NT2/D1 (cell line): ENCODE measurements around the gene NRM.
A peak's percentile ranks its signal among the peaks of the same experiment; 100 is the strongest.
"Not testable (repeated sequence)": the region's sequence is repeated elsewhere in the genome, so short reads cannot be mapped to it uniquely, and the experiment has no call there.

ENCODE experiments used
- DNase-seq: peaks from one replicate; pipeline ENCODE4 v3.0.0-alpha.2; 2011; ENCODE audit warnings: low read depth, low spot score
- H3K27me3 ChIP-seq: 2 replicates; pipeline ENCODE4 v1.6.0; 2011; ENCODE audit warnings: mild to moderate bottlenecking; ENCODE audit not compliant: insufficient read length, insufficient read depth
- H3K36me3 ChIP-seq: 2 replicates; pipeline ENCODE4 v1.6.1; 2011; ENCODE audit warnings: mild to moderate bottlenecking, low read length, mixed read lengths; ENCODE audit not compliant: insufficient read depth, insufficient read length
- H3K4me1 ChIP-seq: 2 replicates; pipeline ENCODE4 v1.5.1; 2011; ENCODE audit not compliant: insufficient read depth, insufficient read length
- H3K4me3 ChIP-seq: 2 replicates; pipeline ENCODE4 v1.5.1; 2011; ENCODE audit warnings: low read depth; ENCODE audit not compliant: insufficient read length
- H3K9ac ChIP-seq: 2 replicates; pipeline ENCODE4 v1.6.0; 2011; ENCODE audit warnings: low read depth; ENCODE audit not compliant: insufficient read length
- H3K9me3 ChIP-seq: 2 replicates; pipeline ENCODE4 v1.5.1; 2011; ENCODE audit warnings: mild to moderate bottlenecking, low read length; ENCODE audit not compliant: insufficient read depth
- SUZ12 ChIP-seq: IDR thresholded peaks from 2 replicates; pipeline ENCODE4 v1.6.1; 2011; ENCODE audit not compliant: insufficient read length, insufficient read depth; ENCODE audit errors: extremely low read depth
- YY1 ChIP-seq: IDR thresholded peaks from 2 replicates; pipeline ENCODE4 v1.6.1; 2011; ENCODE audit not compliant: insufficient read length, insufficient read depth
- ZNF274 ChIP-seq: IDR thresholded peaks from 2 replicates; pipeline ENCODE4 v1.6.1; 2011; ENCODE audit warnings: mild to moderate bottlenecking, low read depth, low read length

Gene NRM

GRCh38 chr6:30722280-30723112, 31.7 kb upstream of the NRM start:
- TF ChIP-seq ZNF274 = no peak
- TF ChIP-seq SUZ12 = no peak
- TF ChIP-seq YY1 = no peak
- DNase-seq = no peak
- Histone ChIP-seq H3K36me3 (peaks cover 51% of the 10 kb centered on the region), H3K4me3 (peak overlapping the region; percentile 92), H3K27me3 (no peaks in the 10 kb centered on the region), H3K4me1 (peaks cover 3% of the 10 kb centered on the region), H3K9me3 (no peaks in the 10 kb centered on the region), H3K9ac (peak overlapping the region; percentile 92)

GRCh38 chr6:30722025-30722279, 31.2 kb upstream of the NRM start:
- H3K9me3 ChIP-seq, H3K27me3 ChIP-seq, H3K4me1 ChIP-seq, DNase-seq: not testable (repeated sequence)
- peak overlapping the region; percentile 92 for H3K4me3 ChIP-seq
- H3K36me3 ChIP-seq = peaks cover 48% of the 10 kb centered on the region
- peak overlapping the region; percentile 92 for H3K9ac ChIP-seq

- peak overlapping the region; percentile 92 for H3K4me3 ChIP-seq
- no peaks in the 10 kb centered on the region for H3K27me3 ChIP-seq
- peaks cover 48% of the 10 kb centered on the region for H3K36me3 ChIP-seq
- no peak for TF ChIP-seq YY1
- no peak for TF ChIP-seq ZNF274
- TF ChIP-seq SUZ12 = no peak
- H3K4me1 ChIP-seq = peaks cover 3% of the 10 kb centered on the region
- peak overlapping the region; percentile 92 for H3K9ac ChIP-seq
- no peaks in the 10 kb centered on the region for H3K9me3 ChIP-seq
- no peak for DNase-seq
Measured at GRCh38 chr6:30721198-30722024, 30.6 kb upstream of the NRM start.

GRCh38 chr6:30720738-30721197, 30.0 kb upstream of the NRM start:
- no peak for TF ChIP-seq YY1
- no peak for TF ChIP-seq SUZ12
- TF ChIP-seq ZNF274 = no peak
- peaks cover 48% of the 10 kb centered on the region for H3K36me3 ChIP-seq
- no peaks in the 10 kb centered on the region for H3K27me3 ChIP-seq
- no peak for DNase-seq
- peak overlapping the region; percentile 92 for H3K9ac ChIP-seq
- H3K9me3 ChIP-seq = no peaks in the 10 kb centered on the region
- peaks cover 3% of the 10 kb centered on the region for H3K4me1 ChIP-seq
- H3K4me3 ChIP-seq = peak overlapping the region; percentile 92

GRCh38 chr6:30719791-30720737, 29.3 kb upstream of the NRM start, which contains the start of gene TUBB:
TSS of gene TUBB (plus strand) at chr6:30720352. CDS start at chr6:30720507, 155 bp downstream.
- TF ChIP-seq SUZ12 = no peak
- no peak for TF ChIP-seq ZNF274
- TF ChIP-seq YY1 = no peak
- Histone ChIP-seq H3K4me3 (peak within 1 kb of the TSS; percentile 92), H3K4me1 (peaks cover 3% of the 10 kb centered on the region), H3K9me3 (no peaks in the 10 kb centered on the region), H3K9ac (peak within 1 kb of the TSS; percentile 92), H3K36me3 (peaks cover 49% of the 10 kb centered on the region), H3K27me3 (no peaks in the 10 kb centered on the region)
- peak; percentile 93 for DNase-seq

- TF ChIP-seq YY1 = no peak
- no peak for TF ChIP-seq ZNF274
- TF ChIP-seq SUZ12 = no peak
- peaks cover 49% of the 10 kb centered on the region for H3K36me3 ChIP-seq
- peaks cover 3% of the 10 kb centered on the region for H3K4me1 ChIP-seq
- peak overlapping the region; percentile 74 for H3K9ac ChIP-seq
- no peak for DNase-seq
- no peaks in the 10 kb centered on the region for H3K9me3 ChIP-seq
- peak overlapping the region; percentile 33 for H3K4me3 ChIP-seq
- no peaks in the 10 kb centered on the region for H3K27me3 ChIP-seq
Measured at GRCh38 chr6:30719356-30719755, 28.6 kb upstream of the NRM start.

GRCh38 chr6:30717845-30718720, 27.3 kb upstream of the NRM start:
- not testable (repeated sequence) for DNase-seq, H3K27me3 ChIP-seq, H3K9me3 ChIP-seq, H3K4me1 ChIP-seq
- peak overlapping the region; percentile 52 for H3K4me3 ChIP-seq
- peak overlapping the region; percentile 80 for H3K9ac ChIP-seq
- H3K36me3 ChIP-seq = peaks cover 49% of the 10 kb centered on the region
